ENCODE measurements around the gene MIGA1. TPM values are rescaled to one million over a fixed set of nuclear protein-coding genes. Genes with fewer than 3 reads are reported as not detected.
"Not testable (repeated sequence)": the region's sequence is repeated elsewhere in the genome, so short reads cannot be mapped to it uniquely, and the experiment has no call there.

Gene MIGA1
- total RNA-seq, 2 donors from 2014 or later = 13.3 to 14.0 TPM

DNA sequence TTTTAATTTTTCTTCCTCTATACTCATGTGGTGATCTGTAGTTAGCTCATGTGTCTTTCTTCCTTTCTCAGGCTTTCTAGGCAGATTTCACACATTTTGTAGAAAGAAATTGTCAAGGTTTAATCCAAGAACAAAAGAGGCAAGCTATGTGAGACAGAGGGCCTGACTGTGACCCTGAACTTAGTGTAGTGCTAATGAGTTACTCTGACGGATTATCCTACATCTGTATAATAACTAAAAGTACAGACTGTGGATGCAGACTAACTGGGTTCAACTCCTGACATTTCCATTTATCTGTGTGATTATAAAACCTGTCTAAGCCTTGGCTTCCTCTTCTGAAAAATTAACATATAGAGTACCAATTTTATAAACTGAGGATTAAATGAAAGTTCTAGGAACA lies 40.7 kb downstream of the MIGA1 start:
- peaks cover 0 to 3% of the 10 kb centered on the region in 2 donors for H3K4me1 Mint-ChIP-seq (ENCODE audit: low read depth in 2 of 2)
- H3K4me3 Mint-ChIP-seq = no peak overlapping the region
- H3K9me3 Mint-ChIP-seq = no peaks in the 10 kb centered on the region
- no peak for ATAC-seq
- no peaks in the 10 kb centered on the region for H3K27me3 Mint-ChIP-seq
- DNase-seq (ENCODE audit: low spot score) = no peak
- H3K36me3 Mint-ChIP-seq = peaks cover 9% of the 10 kb centered on the region
- H3K27ac Mint-ChIP-seq = no peak overlapping the region

DNA sequence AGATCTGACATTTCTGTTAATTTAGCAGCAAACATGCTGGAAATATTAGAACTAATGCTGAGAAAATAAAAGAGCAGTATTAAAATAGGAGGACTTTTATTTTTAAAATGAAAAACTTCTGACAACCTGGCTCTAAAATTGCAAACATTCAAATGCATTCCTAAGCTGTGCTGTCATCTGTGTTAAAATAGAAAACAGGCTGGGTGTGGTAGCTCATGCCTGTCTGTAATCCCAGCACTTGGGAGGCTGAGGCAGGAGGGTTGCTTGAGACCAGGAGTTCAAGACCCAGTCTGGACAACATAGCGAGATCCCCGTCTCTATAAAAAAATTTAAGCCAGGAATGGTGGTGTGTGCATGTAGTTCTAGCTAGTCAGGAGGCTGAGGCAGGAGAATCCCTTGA lies 44.6 kb downstream of the MIGA1 start:
- Mint-ChIP-seq H3K27me3 (no peaks in the 10 kb centered on the region), H3K27ac (no peak overlapping the region), H3K36me3 (peaks cover 9% of the 10 kb centered on the region)

GRCh38 chr1:77824694-77825093 lies 45.2 kb downstream of the MIGA1 start:
- ATAC-seq (no peak), DNase-seq (ENCODE audit: low spot score) (no peak)
- H3K36me3 Mint-ChIP-seq = peaks cover 8% of the 10 kb centered on the region
- no peak overlapping the region for H3K27ac Mint-ChIP-seq
- H3K27me3 Mint-ChIP-seq = no peaks in the 10 kb centered on the region
- H3K4me3 Mint-ChIP-seq = no peak overlapping the region
- peaks cover 0 to 7% of the 10 kb centered on the region in 2 donors for H3K4me1 Mint-ChIP-seq (ENCODE audit: low read depth in 2 of 2)
- H3K9me3 Mint-ChIP-seq = no peaks in the 10 kb centered on the region

More for the DNA sequence above, 44.6 kb downstream of the MIGA1 start:
- DNase-seq (ENCODE audit: low spot score) = no peak
- no peak overlapping the region for H3K4me3 Mint-ChIP-seq
- H3K9me3 Mint-ChIP-seq = no peaks in the 10 kb centered on the region
- peaks cover 0 to 8% of the 10 kb centered on the region in 2 donors for H3K4me1 Mint-ChIP-seq (ENCODE audit: low read depth in 2 of 2)
- ATAC-seq = no peak

- H3K27ac Mint-ChIP-seq = no peak overlapping the region
- H3K9me3 Mint-ChIP-seq = no peaks in the 10 kb centered on the region
- H3K4me1 Mint-ChIP-seq (ENCODE audit: low read depth in 2 of 2) = peaks cover 0 to 6% of the 10 kb centered on the region in 2 donors
- no peak for DNase-seq (ENCODE audit: low spot score)
- no peaks in the 10 kb centered on the region for H3K27me3 Mint-ChIP-seq
- no peak for ATAC-seq
- peaks cover 2% of the 10 kb centered on the region for H3K36me3 Mint-ChIP-seq
- no peak overlapping the region for H3K4me3 Mint-ChIP-seq
These were observed 45.8 kb downstream of the MIGA1 start for GRCh38 chr1:77825131-77825709.

DNA sequence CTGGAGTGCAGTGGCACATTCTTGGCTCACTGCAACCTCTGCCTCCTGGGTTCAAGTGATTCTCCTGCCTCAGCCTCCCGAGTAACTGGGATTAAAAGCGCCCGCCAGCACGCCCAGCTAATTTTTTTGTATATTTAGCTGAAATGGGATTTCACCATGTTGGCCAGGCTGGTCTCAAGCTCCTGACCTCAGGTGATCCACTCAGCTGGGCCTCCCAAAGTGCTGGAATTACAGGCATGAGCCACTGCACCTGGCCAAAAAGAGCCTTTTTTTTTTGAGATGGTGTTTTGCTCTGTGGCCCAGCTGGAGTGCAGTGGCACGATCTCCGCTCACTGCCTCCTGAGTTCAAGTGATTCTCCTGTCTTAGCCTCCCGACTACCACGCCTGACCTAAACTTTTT lies 47.4 kb downstream of the MIGA1 start:
- not testable (repeated sequence) for H3K4me1 Mint-ChIP-seq (ENCODE audit: low read depth in 2 of 2); H3K27ac Mint-ChIP-seq; DNase-seq (ENCODE audit: low spot score); H3K4me3 Mint-ChIP-seq; H3K36me3 Mint-ChIP-seq; ATAC-seq; H3K9me3 Mint-ChIP-seq; H3K27me3 Mint-ChIP-seq

GRCh38 chr1:77828098-77828497 lies 48.6 kb downstream of the MIGA1 start:
- DNase-seq (ENCODE audit: low spot score) = no peak
- H3K4me1 Mint-ChIP-seq (ENCODE audit: low read depth in 2 of 2) = peaks cover 6% of the 10 kb centered on the region in 2 donors
- H3K4me3 Mint-ChIP-seq = no peak overlapping the region
- no peak for ATAC-seq
- no peaks in the 10 kb centered on the region for H3K9me3 Mint-ChIP-seq
- no peaks in the 10 kb centered on the region for H3K27me3 Mint-ChIP-seq
- no peak overlapping the region for H3K27ac Mint-ChIP-seq
- no peaks in the 10 kb centered on the region for H3K36me3 Mint-ChIP-seq

- ATAC-seq (no peak), DNase-seq (ENCODE audit: low spot score) (no peak)
- Mint-ChIP-seq H3K27me3 (no peaks in the 10 kb centered on the region), H3K36me3 (no peaks in the 10 kb centered on the region), H3K27ac (no peak overlapping the region), H3K9me3 (no peaks in the 10 kb centered on the region), H3K4me1 (ENCODE audit: low read depth in 2 of 2) (peaks cover 6% of the 10 kb centered on the region in 2 donors), H3K4me3 (no peak overlapping the region)
These were observed 50.4 kb downstream of the MIGA1 start for GRCh38 chr1:77829851-77830250.

- no peak for ATAC-seq
- H3K36me3 Mint-ChIP-seq = no peaks in the 10 kb centered on the region
These were observed 51.5 kb downstream of the MIGA1 start for GRCh38 chr1:77830946-77831345.

DNA sequence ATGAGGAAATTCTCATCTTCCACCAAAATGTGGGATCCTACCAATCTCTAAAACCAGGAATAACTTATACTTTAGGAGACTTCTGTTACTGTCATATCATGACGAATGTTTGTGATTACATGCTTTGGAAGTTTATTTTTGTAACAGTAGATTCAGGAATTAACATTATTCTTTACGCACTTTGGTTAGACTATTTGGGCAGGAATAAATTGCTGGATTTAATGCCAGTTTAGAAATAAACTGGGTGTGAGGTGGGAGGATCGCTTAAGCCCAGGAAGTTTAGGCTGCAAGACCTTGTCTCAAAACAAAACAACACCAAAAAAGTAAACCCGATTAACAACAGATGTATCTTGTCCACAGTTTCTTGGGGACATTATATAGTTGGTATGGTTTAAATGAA lies 52.1 kb downstream of the MIGA1 start:
- no peaks in the 10 kb centered on the region for H3K36me3 Mint-ChIP-seq
- H3K27ac Mint-ChIP-seq = no peak overlapping the region
- no peak overlapping the region for H3K4me3 Mint-ChIP-seq
- no peaks in the 10 kb centered on the region for H3K9me3 Mint-ChIP-seq
- H3K4me1 Mint-ChIP-seq (ENCODE audit: low read depth in 2 of 2) = peaks cover 3 to 6% of the 10 kb centered on the region in 2 donors
- no peaks in the 10 kb centered on the region for H3K27me3 Mint-ChIP-seq
- ATAC-seq = no peak
- DNase-seq (ENCODE audit: low spot score) = no peak

More at GRCh38 chr1:77830946-77831345, 51.5 kb downstream of the MIGA1 start:
- no peak for DNase-seq (ENCODE audit: low spot score)
- Mint-ChIP-seq H3K27ac (no peak overlapping the region), H3K9me3 (no peaks in the 10 kb centered on the region), H3K4me3 (no peak overlapping the region), H3K4me1 (ENCODE audit: low read depth in 2 of 2) (peaks cover 3 to 6% of the 10 kb centered on the region in 2 donors), H3K27me3 (no peaks in the 10 kb centered on the region)

- H3K4me1 Mint-ChIP-seq (ENCODE audit: low read depth in 2 of 2) = peaks cover 3 to 6% of the 10 kb centered on the region in 2 donors
- H3K9me3 Mint-ChIP-seq = no peaks in the 10 kb centered on the region
- H3K27ac Mint-ChIP-seq = no peak overlapping the region
- no peak overlapping the region for H3K4me3 Mint-ChIP-seq
- H3K27me3 Mint-ChIP-seq = no peaks in the 10 kb centered on the region
- DNase-seq (ENCODE audit: low spot score) (no peak), ATAC-seq (no peak)
- H3K36me3 Mint-ChIP-seq = no peaks in the 10 kb centered on the region
These were observed 52.7 kb downstream of the MIGA1 start for GRCh38 chr1:77831976-77832711.

- Mint-ChIP-seq H3K9me3 (no peaks in the 10 kb centered on the region), H3K27ac (no peak overlapping the region), H3K4me3 (no peak overlapping the region), H3K27me3 (no peaks in the 10 kb centered on the region), H3K36me3 (no peaks in the 10 kb centered on the region), H3K4me1 (ENCODE audit: low read depth in 2 of 2) (peaks cover 0 to 6% of the 10 kb centered on the region in 2 donors)
- DNase-seq (ENCODE audit: low spot score) (no peak), ATAC-seq (no peak)
These were observed 53.5 kb downstream of the MIGA1 start for GRCh38 chr1:77832901-77833300.

GRCh38 chr1:77833521-77834100 lies 54.2 kb downstream of the MIGA1 start:
- Mint-ChIP-seq H3K27ac (no peak overlapping the region), H3K36me3 (no peaks in the 10 kb centered on the region), H3K9me3 (no peaks in the 10 kb centered on the region), H3K4me3 (no peak overlapping the region), H3K27me3 (no peaks in the 10 kb centered on the region), H3K4me1 (ENCODE audit: low read depth in 2 of 2) (peaks cover 0 to 6% of the 10 kb centered on the region in 2 donors)
- DNase-seq (ENCODE audit: low spot score) (no peak), ATAC-seq (no peak)

DNA sequence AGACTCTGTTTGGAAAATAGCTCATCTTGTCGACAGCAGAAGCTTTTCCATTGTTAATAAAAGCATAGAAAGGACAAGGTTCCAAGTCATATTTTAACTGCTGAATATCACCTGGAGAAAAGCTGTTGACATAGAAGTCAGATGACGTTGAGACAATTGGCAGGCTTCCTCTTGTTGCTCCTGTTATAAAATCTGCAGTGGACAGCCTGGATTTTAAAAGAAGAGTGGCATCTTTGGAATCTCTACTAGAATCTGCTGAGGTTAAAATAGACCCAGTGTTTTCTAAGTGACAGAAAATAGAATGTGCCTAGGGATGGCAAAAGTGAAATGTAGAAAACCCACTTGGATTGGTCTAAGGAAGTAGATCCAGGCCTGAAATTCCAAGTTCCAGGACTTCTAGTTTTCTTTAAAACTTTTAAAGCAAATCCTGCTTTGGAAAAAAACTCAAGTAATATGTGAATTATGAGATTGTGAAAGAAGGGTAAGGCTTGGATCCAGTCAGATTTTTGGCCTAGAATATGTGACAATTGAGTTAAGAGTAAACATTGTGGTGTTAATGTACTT lies 55.4 kb downstream of the MIGA1 start:
- H3K4me1 Mint-ChIP-seq (ENCODE audit: low read depth in 2 of 2) = peaks cover 0 to 6% of the 10 kb centered on the region in 2 donors
- no peaks in the 10 kb centered on the region for H3K27me3 Mint-ChIP-seq
- H3K36me3 Mint-ChIP-seq = no peaks in the 10 kb centered on the region
- no peaks in the 10 kb centered on the region for H3K9me3 Mint-ChIP-seq
- no peak for DNase-seq (ENCODE audit: low spot score)
- H3K27ac Mint-ChIP-seq = no peak overlapping the region
- no peak overlapping the region for H3K4me3 Mint-ChIP-seq
- no peak for ATAC-seq

- Mint-ChIP-seq H3K36me3 (no peaks in the 10 kb centered on the region), H3K4me1 (ENCODE audit: low read depth in 2 of 2) (no peaks in the 10 kb centered on the region), H3K9me3 (no peaks in the 10 kb centered on the region), H3K27ac (no peak overlapping the region), H3K27me3 (no peaks in the 10 kb centered on the region), H3K4me3 (no peak overlapping the region)
- no peak for ATAC-seq
- DNase-seq (ENCODE audit: low spot score) = no peak
These were observed 62.1 kb downstream of the MIGA1 start for GRCh38 chr1:77841574-77841973.
